ENCODE results near the gene SDK1.

- TF ChIP-seq POLR2A (IDR thresholded peaks at IDR 0.05; ENCODE audit: low read length) (no peak), GATA1 (IDR thresholded peaks at IDR 0.05; ENCODE audit: low read depth, low read length) (no peak)
Observed at GRCh38 chr7:4270268-4270667, 969.2 kb downstream of the SDK1 start.
